Lower leg skin (tissue), 3 donors: ENCODE results near the gene APP.

Source experiments
- POLR2A ChIP-seq, 2 donors: fragments of 450-650 bp; IDR thresholded peaks; one replicate each; pipeline ENCODE4 v1.6.1; 2016 to 2017; ENCODE audit warnings: antibody characterized with exemption in 2 of 2, mild to moderate bottlenecking in 1 of 2, moderate library complexity in 1 of 2
- TF ChIP-seq, protein P1 (sequence below), 3 donors: fragments of 450-650 bp; IDR thresholded peaks; one replicate each; pipeline ENCODE4 v1.5.1; 2016; ENCODE audit warnings: antibody characterized with exemption in 3 of 3, mild to moderate bottlenecking in 3 of 3, moderate library complexity in 2 of 3

DNA sequence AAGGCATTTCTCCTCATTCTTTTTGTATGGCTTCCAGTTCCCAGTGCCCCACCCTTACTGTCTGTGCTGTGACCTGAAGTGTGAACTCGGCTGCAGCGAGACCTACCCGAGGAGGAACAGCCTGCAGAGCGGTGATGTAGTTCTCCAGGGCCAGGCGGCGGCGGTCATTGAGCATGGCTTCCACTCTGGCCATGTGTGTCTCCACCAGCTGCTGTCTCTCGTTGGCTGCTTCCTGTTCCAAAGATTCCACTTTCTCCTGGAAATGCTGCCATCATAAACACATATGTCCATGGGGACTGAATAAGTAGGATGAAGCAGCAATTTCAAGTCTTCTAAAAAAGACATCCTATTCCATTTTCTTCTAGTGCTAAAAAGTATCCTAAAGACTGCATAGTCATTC, 195.6 kb downstream of the APP start:
- TF ChIP-seq, protein P1, sequence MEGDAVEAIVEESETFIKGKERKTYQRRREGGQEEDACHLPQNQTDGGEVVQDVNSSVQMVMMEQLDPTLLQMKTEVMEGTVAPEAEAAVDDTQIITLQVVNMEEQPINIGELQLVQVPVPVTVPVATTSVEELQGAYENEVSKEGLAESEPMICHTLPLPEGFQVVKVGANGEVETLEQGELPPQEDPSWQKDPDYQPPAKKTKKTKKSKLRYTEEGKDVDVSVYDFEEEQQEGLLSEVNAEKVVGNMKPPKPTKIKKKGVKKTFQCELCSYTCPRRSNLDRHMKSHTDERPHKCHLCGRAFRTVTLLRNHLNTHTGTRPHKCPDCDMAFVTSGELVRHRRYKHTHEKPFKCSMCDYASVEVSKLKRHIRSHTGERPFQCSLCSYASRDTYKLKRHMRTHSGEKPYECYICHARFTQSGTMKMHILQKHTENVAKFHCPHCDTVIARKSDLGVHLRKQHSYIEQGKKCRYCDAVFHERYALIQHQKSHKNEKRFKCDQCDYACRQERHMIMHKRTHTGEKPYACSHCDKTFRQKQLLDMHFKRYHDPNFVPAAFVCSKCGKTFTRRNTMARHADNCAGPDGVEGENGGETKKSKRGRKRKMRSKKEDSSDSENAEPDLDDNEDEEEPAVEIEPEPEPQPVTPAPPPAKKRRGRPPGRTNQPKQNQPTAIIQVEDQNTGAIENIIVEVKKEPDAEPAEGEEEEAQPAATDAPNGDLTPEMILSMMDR (IDR thresholded peaks at IDR 0.05) = no peak
- no peak for TF ChIP-seq POLR2A (IDR thresholded peaks at IDR 0.05)
